Measurements from ENCODE around the gene TRIM65. TPM values are rescaled to one million over a fixed set of nuclear protein-coding genes. Genes with fewer than 3 reads are reported as not detected.

TRIM65 gene
- total RNA-seq, 2 experiments from 2014 or later: 54.2 to 60.4 TPM

DNA sequence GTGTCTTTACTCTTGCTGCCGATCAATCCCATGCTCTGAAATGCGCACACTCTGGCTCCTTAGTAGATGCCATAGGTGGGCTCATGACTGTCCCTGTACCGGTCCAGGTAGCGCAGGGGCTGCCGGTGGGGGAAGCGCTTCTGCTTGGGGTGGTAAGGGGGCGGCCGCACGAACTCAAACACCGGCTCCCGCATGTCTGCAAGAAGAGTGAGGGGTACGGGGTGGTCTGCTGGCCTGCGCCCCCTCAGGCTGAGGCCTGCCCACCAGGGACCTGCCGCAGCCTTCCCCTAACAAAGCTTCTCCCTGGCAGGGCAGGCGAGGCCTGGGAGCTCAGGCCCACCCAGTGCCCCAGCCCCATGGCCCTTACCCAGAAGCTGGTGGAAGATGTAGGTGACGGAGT, 2.0 kb upstream of the TRIM65 start:
- no peak overlapping the region for H3K4me2 ChIP-seq (ENCODE audit: low read length)
- H3K36me3 ChIP-seq (ENCODE audit: insufficient read depth, low read length): peaks cover 62% of the 10 kb centered on the region
- peaks cover 29% of the 10 kb centered on the region for H3K79me2 ChIP-seq (ENCODE audit: insufficient read depth, low read depth, low read length)
- no peak overlapping the region for H3K4me3 ChIP-seq (ENCODE audit: low read depth, low read length, poor library complexity, severe bottlenecking)
- no peak overlapping the region for H3K27ac ChIP-seq (ENCODE audit: low read depth, low read length, poor library complexity, severe bottlenecking)
- no peak overlapping the region for H2AFZ ChIP-seq (ENCODE audit: low read length)
- TF ChIP-seq, protein P1, sequence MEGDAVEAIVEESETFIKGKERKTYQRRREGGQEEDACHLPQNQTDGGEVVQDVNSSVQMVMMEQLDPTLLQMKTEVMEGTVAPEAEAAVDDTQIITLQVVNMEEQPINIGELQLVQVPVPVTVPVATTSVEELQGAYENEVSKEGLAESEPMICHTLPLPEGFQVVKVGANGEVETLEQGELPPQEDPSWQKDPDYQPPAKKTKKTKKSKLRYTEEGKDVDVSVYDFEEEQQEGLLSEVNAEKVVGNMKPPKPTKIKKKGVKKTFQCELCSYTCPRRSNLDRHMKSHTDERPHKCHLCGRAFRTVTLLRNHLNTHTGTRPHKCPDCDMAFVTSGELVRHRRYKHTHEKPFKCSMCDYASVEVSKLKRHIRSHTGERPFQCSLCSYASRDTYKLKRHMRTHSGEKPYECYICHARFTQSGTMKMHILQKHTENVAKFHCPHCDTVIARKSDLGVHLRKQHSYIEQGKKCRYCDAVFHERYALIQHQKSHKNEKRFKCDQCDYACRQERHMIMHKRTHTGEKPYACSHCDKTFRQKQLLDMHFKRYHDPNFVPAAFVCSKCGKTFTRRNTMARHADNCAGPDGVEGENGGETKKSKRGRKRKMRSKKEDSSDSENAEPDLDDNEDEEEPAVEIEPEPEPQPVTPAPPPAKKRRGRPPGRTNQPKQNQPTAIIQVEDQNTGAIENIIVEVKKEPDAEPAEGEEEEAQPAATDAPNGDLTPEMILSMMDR (conservative IDR thresholded peaks at IDR 0.05; ENCODE audit: low read length): no peak
- no peak for TF ChIP-seq EZH2phosphoT487 (IDR thresholded peaks at IDR 0.05; ENCODE audit: borderline replicate concordance, low read depth, low read length)
- CTCF ChIA-PET (ENCODE audit: unreplicated experiment): no interaction called here
- no peaks in the 10 kb centered on the region for H4K20me1 ChIP-seq (ENCODE audit: insufficient read depth, low read length)
- intact Hi-C loops (cut with micrococcal nuclease; ENCODE audit: unreplicated experiment): no loop called here
- H3K9me3 ChIP-seq (ENCODE audit: low read length): no peaks in the 10 kb centered on the region
- H3K9me2 ChIP-seq (ENCODE audit: insufficient read depth, low read length): no peaks in the 10 kb centered on the region
- peaks cover 33% of the 10 kb centered on the region for H3K4me1 ChIP-seq (ENCODE audit: insufficient read depth, low read length, poor library complexity, severe bottlenecking)
- DNase-seq (ENCODE audit: low spot score): no peak
- TSS peak; percentile 35 for BruUV-seq (replicated peaks)
- POLR2A ChIA-PET: interaction anchor here (1.1 to 1.3 kb wide), 2 partner anchors 10 to 52 kb away, joined by 3 read pairs; no protein-coding TSS in a partner anchor

DNA sequence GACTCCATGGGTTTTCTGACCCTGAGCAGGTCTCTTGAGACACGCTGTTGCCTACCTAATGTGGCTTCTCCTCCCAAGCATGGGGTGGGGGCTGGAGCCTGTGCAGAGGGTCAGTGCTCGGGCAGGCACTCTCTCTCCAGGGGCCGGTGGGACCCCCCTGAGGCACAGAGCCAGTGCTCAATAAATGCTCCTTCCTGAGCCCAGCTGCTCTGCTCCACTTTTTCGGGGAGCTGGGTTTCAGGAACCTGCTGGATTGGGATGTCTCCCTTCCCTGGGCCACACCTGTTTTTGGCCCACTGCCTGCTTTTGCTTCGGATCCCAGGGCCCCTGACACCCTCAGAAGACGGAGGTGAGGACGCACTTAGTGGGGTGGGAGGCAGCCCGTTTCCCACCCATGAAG, 1.3 kb upstream of the TRIM65 start:
- no peak for DNase-seq (ENCODE audit: low spot score)
- Histone ChIP-seq H3K36me3 (ENCODE audit: insufficient read depth, low read length) (peaks cover 59% of the 10 kb centered on the region), H2AFZ (ENCODE audit: low read length) (no peak overlapping the region), H3K9me2 (ENCODE audit: insufficient read depth, low read length) (no peaks in the 10 kb centered on the region), H3K27ac (ENCODE audit: low read depth, low read length, poor library complexity, severe bottlenecking) (no peak overlapping the region), H3K4me3 (ENCODE audit: low read depth, low read length, poor library complexity, severe bottlenecking) (no peak overlapping the region), H3K79me2 (ENCODE audit: insufficient read depth, low read depth, low read length) (peaks cover 22% of the 10 kb centered on the region), H4K20me1 (ENCODE audit: insufficient read depth, low read length) (no peaks in the 10 kb centered on the region), H3K9me3 (ENCODE audit: low read length) (no peaks in the 10 kb centered on the region), H3K4me2 (ENCODE audit: low read length) (no peak overlapping the region), H3K4me1 (ENCODE audit: insufficient read depth, low read length, poor library complexity, severe bottlenecking) (peaks cover 25% of the 10 kb centered on the region)
- BruUV-seq (replicated peaks): no TSS peak
- TF ChIP-seq EZH2phosphoT487 (IDR thresholded peaks at IDR 0.05; ENCODE audit: borderline replicate concordance, low read depth, low read length): no peak
- TF ChIP-seq, protein P1 (conservative IDR thresholded peaks at IDR 0.05; ENCODE audit: low read length): no peak
- CTCF ChIA-PET (ENCODE audit: unreplicated experiment): no interaction called here
- POLR2A ChIA-PET: interaction anchor here (0.5 to 1.3 kb wide), 5 partner anchors 11 to 363 kb away, joined by 3 to 4 read pairs (median 3); no protein-coding TSS in a partner anchor
- intact Hi-C loops (cut with micrococcal nuclease; ENCODE audit: unreplicated experiment): no loop called here
